ENCODE measurements around the gene MYO19. TPM values are rescaled to one million over a fixed set of nuclear protein-coding genes. Genes with fewer than 3 reads are reported as not detected.

The MYO19 gene
- total RNA-seq, 1 experiment from 2014 or later, result 144 TPM

GRCh38 chr17:36525888-36526287 lies 8.8 kb downstream of the MYO19 start:
- Histone ChIP-seq H3K27me3 (ENCODE audit: insufficient read depth, low read length) (no peaks in the 10 kb centered on the region), H3K14ac (ENCODE audit: insufficient read depth, low read length) (no peak overlapping the region), H3K79me2 (ENCODE audit: insufficient read depth, low read length) (no peaks in the 10 kb centered on the region), H3K18ac (ENCODE audit: insufficient read length, low read depth, low read length) (no peak overlapping the region), H2AK5ac (ENCODE audit: insufficient read length, low read length) (no peak overlapping the region), H3K23ac (ENCODE audit: insufficient read length, low read depth, low read length) (no peak overlapping the region), H2BK20ac (ENCODE audit: low read depth, low read length, poor library complexity, severe bottlenecking) (no peak overlapping the region), H2BK5ac (ENCODE audit: insufficient read length, low read length) (no peak overlapping the region), H3T11ph (ENCODE audit: low read length) (no peak overlapping the region), H3K4me2 (ENCODE audit: insufficient read depth, insufficient read length, low read length) (no peak overlapping the region), H3K4ac (ENCODE audit: low read depth, low read length) (no peak overlapping the region), H4K20me1 (ENCODE audit: control insufficient read depth, insufficient read depth, insufficient read length) (no peaks in the 10 kb centered on the region), H3K23me2 (ENCODE audit: insufficient read length, low read depth, low read length, poor library complexity, severe bottlenecking) (no peaks in the 10 kb centered on the region), H3K9me3 (ENCODE audit: control insufficient read depth, low read depth, low read length) (no peaks in the 10 kb centered on the region), H3K4me1 (ENCODE audit: insufficient read depth, low read length) (no peaks in the 10 kb centered on the region), H4K91ac (ENCODE audit: insufficient read length, low read depth, low read length) (no peak overlapping the region), H2BK120ac (ENCODE audit: low read depth, low read length, poor library complexity, severe bottlenecking) (no peak overlapping the region), H4K5ac (ENCODE audit: insufficient read length, low read depth, low read length) (no peak overlapping the region), H4K8ac (replicated peaks; ENCODE audit: insufficient read length, low read depth, low read length) (no peak overlapping the region), H3K9ac (ENCODE audit: extremely low read depth, insufficient read length, low read length) (no peak overlapping the region), H3K79me1 (ENCODE audit: insufficient read depth, low read depth, low read length, poor library complexity, severe bottlenecking) (no peaks in the 10 kb centered on the region), H2BK12ac (ENCODE audit: insufficient read length, low read depth, low read length) (no peak overlapping the region), H2BK15ac (ENCODE audit: low read depth, low read length) (no peak overlapping the region), H3K56ac (ENCODE audit: insufficient read length, low read depth, low read length) (no peak overlapping the region), H2AFZ (ENCODE audit: low read length) (no peak overlapping the region), H3K27ac (ENCODE audit: insufficient read length, low read depth, low read length) (no peak overlapping the region)
- no peak overlapping the region for H3K27ac Mint-ChIP-seq
- H3K4me3 Mint-ChIP-seq, result no peak overlapping the region
- WGBS (ENCODE audit: extremely low coverage, insufficient read length, low lambda C conversion rate), result no CpG with 5 or more reads among the region's 6 CpGs
- no peaks in the 10 kb centered on the region for H3K4me1 Mint-ChIP-seq
- no peaks in the 10 kb centered on the region for H3K9me3 Mint-ChIP-seq
- H3K36me3 Mint-ChIP-seq (ENCODE audit: insufficient read depth in 1 of 3, low read depth in 3 of 3), result peaks cover 39 to 86% (median 68%) of the 10 kb centered on the region in 3 experiments; a peak in 6 of 7 replicates
- H3K27me3 Mint-ChIP-seq (ENCODE audit: low read depth), result no peaks in the 10 kb centered on the region; the same call in 1 of the 2 replicates
- TF ChIP-seq, protein P1, sequence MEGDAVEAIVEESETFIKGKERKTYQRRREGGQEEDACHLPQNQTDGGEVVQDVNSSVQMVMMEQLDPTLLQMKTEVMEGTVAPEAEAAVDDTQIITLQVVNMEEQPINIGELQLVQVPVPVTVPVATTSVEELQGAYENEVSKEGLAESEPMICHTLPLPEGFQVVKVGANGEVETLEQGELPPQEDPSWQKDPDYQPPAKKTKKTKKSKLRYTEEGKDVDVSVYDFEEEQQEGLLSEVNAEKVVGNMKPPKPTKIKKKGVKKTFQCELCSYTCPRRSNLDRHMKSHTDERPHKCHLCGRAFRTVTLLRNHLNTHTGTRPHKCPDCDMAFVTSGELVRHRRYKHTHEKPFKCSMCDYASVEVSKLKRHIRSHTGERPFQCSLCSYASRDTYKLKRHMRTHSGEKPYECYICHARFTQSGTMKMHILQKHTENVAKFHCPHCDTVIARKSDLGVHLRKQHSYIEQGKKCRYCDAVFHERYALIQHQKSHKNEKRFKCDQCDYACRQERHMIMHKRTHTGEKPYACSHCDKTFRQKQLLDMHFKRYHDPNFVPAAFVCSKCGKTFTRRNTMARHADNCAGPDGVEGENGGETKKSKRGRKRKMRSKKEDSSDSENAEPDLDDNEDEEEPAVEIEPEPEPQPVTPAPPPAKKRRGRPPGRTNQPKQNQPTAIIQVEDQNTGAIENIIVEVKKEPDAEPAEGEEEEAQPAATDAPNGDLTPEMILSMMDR (conservative IDR thresholded peaks at IDR 0.05), result no peak
- no peak for DNase-seq
